Body of pancreas (tissue), 4 donors: ENCODE data around the gene F10.

Experiments used
- CTCF ChIP-seq, 7 experiments: fragments of 450-650 bp in 4 of 7; fragments of 200-600 bp in 3 of 7; sonication (generic) in 3 of 7; IDR thresholded peaks; one replicate each; pipeline ENCODE4 v1.5.1; 2016 to 2019; ENCODE audit warnings: antibody characterized with exemption in 7 of 7
- POLR2A ChIP-seq, 3 donors: fragments of 450-650 bp; IDR thresholded peaks; one replicate each; pipeline ENCODE4 v1.6.1; 2016; ENCODE audit warnings: antibody characterized with exemption in 3 of 3, mild to moderate bottlenecking in 2 of 3

DNA sequence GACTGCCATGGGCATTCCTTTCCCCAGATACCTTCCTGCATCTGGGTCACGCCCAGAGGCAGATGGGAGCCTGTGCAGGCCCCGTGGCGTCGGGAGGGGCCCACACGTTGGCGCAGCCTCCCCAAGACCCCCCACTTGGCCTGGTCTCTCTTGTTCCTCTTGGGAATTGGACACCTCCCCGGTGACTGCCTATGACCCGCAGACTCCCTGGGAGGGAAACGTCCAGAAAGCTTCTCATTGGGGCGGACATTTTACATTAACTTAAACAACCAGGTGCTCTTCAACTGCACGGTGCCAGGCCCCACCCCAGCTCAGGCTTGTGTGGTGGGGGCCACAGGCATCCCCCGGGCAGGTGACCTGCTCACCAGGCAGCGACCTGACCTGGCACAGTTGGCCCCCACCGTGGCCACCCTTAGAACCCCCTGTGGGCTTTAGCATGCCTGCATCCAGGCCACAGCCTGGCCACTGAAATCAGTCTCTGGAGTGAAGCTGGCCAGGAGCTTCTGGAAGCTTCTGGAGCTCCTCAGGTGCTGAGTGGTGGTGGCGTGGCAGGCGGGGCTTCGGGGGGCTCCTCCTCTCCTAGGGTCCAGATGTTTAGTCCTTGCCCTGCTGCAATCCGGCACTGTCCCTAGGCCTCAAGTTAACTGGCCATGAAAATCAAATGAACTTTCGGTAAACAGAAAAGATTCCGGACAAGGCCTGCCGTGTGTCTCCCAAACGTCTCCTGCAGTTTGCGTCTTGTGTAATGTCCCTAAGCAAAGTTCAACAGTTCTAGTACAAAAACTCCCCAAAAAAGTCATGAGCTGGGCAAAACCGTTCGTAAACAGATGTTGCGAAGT, 27.3 kb downstream of the F10 start:
- TF ChIP-seq CTCF (IDR thresholded peaks at IDR 0.05) (no peak), POLR2A (IDR thresholded peaks at IDR 0.05) (no peak)
